GM12892 (cell line): ENCODE measurements around the gene C3orf33.

Experiments used
- POLR2A ChIP-seq: IDR thresholded peaks from 2 replicates; pipeline ENCODE4 v1.6.1; 2011; ENCODE audit warnings: low read depth, low read length, control low read depth
- POLR2AphosphoS5 ChIP-seq: IDR thresholded peaks from 2 replicates; pipeline ENCODE4 v1.6.1; 2011; ENCODE audit warnings: low read depth, low read length, control low read depth

GRCh38 chr3:155763870-155764463 is 42.1 kb downstream of the C3orf33 start:
- no peak for TF ChIP-seq POLR2A
- no peak for TF ChIP-seq POLR2AphosphoS5
